OCI-LY7 (cell line): ENCODE data around the gene IGF1R. TPM values are rescaled to one million over a fixed set of nuclear protein-coding genes. Genes with fewer than 3 reads are reported as not detected.

ENCODE experiments used
- BruUV-seq: library from RNA; stranded (reverse); fragments of 400-500 nt; replicated peaks from 2 replicates; lab custom pipeline; 2021; lab: Mats Ljungman, UMichigan
- CTCF ChIA-PET: fragments of 300-600 bp; sonication (Branson Sonifier 250); formaldehyde crosslinking; loops from one replicate; lab custom pipeline; 2022; ENCODE audit warnings: antibody characterized with exemption; ENCODE audit not compliant: unreplicated experiment; lab: Charles Lee
- POLR2A ChIA-PET: fragments of 300-600 bp; sonication (Branson Sonifier 250); formaldehyde crosslinking; loops from one replicate; lab custom pipeline; 2022; ENCODE audit warnings: antibody characterized with exemption; lab: Charles Lee
- DNase-seq: peaks from one replicate; pipeline ENCODE4 v3.0.0-alpha.2; 2015; ENCODE audit warnings: low spot score
- H2AFZ ChIP-seq: fragments of 200-600 bp; sonication (generic), shearing (Covaris generic); 2 replicates; pipeline ENCODE4 v1.6.1; 2014; ENCODE audit warnings: mild to moderate bottlenecking, antibody characterized with exemption, low read length, moderate library complexity
- H3K27ac ChIP-seq: fragments of 200-600 bp; sonication (generic); 2 replicates; pipeline ENCODE4 v1.5.1; 2014; ENCODE audit warnings: mixed run types, low read depth, mild to moderate bottlenecking, moderate library complexity, low read length, inconsistent platforms; ENCODE audit not compliant: poor library complexity, severe bottlenecking
- H3K36me3 ChIP-seq: fragments of 200-600 bp; sonication (generic); 2 replicates; pipeline ENCODE4 v1.6.1; 2014; ENCODE audit warnings: mild to moderate bottlenecking, antibody characterized with exemption, low read length, moderate library complexity, mixed read lengths; ENCODE audit not compliant: insufficient read depth
- H3K4me1 ChIP-seq: fragments of 200-600 bp; sonication (generic); 2 replicates; pipeline ENCODE4 v1.5.1; 2014; ENCODE audit warnings: mild to moderate bottlenecking, low read length; ENCODE audit not compliant: insufficient read depth, poor library complexity, severe bottlenecking
- H3K4me2 ChIP-seq: fragments of 200-600 bp; sonication (generic); 2 replicates; pipeline ENCODE4 v1.6.1; 2014; ENCODE audit warnings: mild to moderate bottlenecking, low read length
- H3K4me3 ChIP-seq: fragments of 200-600 bp; sonication (generic); 2 replicates; pipeline ENCODE4 v1.5.1; 2014; ENCODE audit warnings: mild to moderate bottlenecking, low read depth, low read length; ENCODE audit not compliant: poor library complexity, severe bottlenecking
- H3K79me2 ChIP-seq: fragments of 200-600 bp; sonication (generic); 2 replicates; pipeline ENCODE4 v1.6.1; 2016; ENCODE audit warnings: low read depth, mild to moderate bottlenecking, low read length, moderate library complexity, mixed read lengths; ENCODE audit not compliant: insufficient read depth
- H3K9me2 ChIP-seq: fragments of 200-600 bp; sonication (generic); 2 replicates; pipeline ENCODE4 v1.6.1; 2016; ENCODE audit warnings: mild to moderate bottlenecking, low read length, mixed read lengths; ENCODE audit not compliant: insufficient read depth
- H3K9me3 ChIP-seq: fragments of 200-600 bp; sonication (generic); 2 replicates; pipeline ENCODE4 v1.6.1; 2014; ENCODE audit warnings: mild to moderate bottlenecking, mixed run types, low read length, mixed read lengths
- H4K20me1 ChIP-seq: fragments of 200-600 bp; sonication (generic); 2 replicates; pipeline ENCODE4 v1.6.1; 2014; ENCODE audit warnings: mild to moderate bottlenecking, antibody characterized with exemption, low read length, moderate library complexity, mixed read lengths; ENCODE audit not compliant: insufficient read depth
- EZH2phosphoT487 ChIP-seq: fragments of 200-600 bp; sonication (generic); IDR thresholded peaks from 2 replicates; pipeline ENCODE4 v1.6.1; 2018; ENCODE audit warnings: low read depth, borderline replicate concordance, mild to moderate bottlenecking, mixed run types, antibody characterized with exemption, low read length, moderate library complexity, mixed read lengths
- intact Hi-C: fragments of 100-400 bp; cut with micrococcal nuclease; formaldehyde crosslinking; loops from one replicate; pipeline ENCODE4 v1.10.0; 2022; ENCODE audit not compliant: unreplicated experiment
- total RNA-seq, 2 experiments: library from RNA; depleted of rRNA in 1 of 2; stranded (reverse); fragments of >200 nt in 1 of 2; shearing (Covaris generic) in 1 of 2; gene quantifications; 2 replicates each; pipeline ENCODE4 v1.2.3, GENCODE V29; 2014 to 2022
- TF ChIP-seq, protein P1 (sequence below): fragments of 200-600 bp; sonication (generic); conservative IDR thresholded peaks from 2 replicates; pipeline ENCODE4 v1.5.1; 2014; ENCODE audit warnings: mild to moderate bottlenecking, antibody characterized with exemption, low read length, moderate library complexity, mixed read lengths

Gene IGF1R
- total RNA-seq, 2 experiments from 2014 or later, result 26.5 to 29.1 TPM

GRCh38 chr15:98767692-98768091 is 119.4 kb downstream of the IGF1R start:
- Histone ChIP-seq H3K9me2 (no peaks in the 10 kb centered on the region), H3K4me2 (no peak overlapping the region), H3K9me3 (no peaks in the 10 kb centered on the region), H3K4me1 (no peaks in the 10 kb centered on the region), H4K20me1 (0 out of 2 replicates have a peak, but pooled peaks cover 8% of the 10 kb centered on the region), H2AFZ (no peak overlapping the region), H3K4me3 (no peak overlapping the region), H3K79me2 (no peaks in the 10 kb centered on the region), H3K27ac (no peak overlapping the region), H3K36me3 (no peaks in the 10 kb centered on the region)
- no TSS peak for BruUV-seq
- DNase-seq, result no peak
- ChIA-PET CTCF (no interaction called here), POLR2A (interaction anchor here (0.7 kb wide), 1 partner anchor 11 kb away, joined by 3 read pairs; no protein-coding TSS in a partner anchor)
- TF ChIP-seq EZH2phosphoT487, result no peak
- TF ChIP-seq, protein P1, sequence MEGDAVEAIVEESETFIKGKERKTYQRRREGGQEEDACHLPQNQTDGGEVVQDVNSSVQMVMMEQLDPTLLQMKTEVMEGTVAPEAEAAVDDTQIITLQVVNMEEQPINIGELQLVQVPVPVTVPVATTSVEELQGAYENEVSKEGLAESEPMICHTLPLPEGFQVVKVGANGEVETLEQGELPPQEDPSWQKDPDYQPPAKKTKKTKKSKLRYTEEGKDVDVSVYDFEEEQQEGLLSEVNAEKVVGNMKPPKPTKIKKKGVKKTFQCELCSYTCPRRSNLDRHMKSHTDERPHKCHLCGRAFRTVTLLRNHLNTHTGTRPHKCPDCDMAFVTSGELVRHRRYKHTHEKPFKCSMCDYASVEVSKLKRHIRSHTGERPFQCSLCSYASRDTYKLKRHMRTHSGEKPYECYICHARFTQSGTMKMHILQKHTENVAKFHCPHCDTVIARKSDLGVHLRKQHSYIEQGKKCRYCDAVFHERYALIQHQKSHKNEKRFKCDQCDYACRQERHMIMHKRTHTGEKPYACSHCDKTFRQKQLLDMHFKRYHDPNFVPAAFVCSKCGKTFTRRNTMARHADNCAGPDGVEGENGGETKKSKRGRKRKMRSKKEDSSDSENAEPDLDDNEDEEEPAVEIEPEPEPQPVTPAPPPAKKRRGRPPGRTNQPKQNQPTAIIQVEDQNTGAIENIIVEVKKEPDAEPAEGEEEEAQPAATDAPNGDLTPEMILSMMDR, result no peak
- intact Hi-C loops, result no loop called here

DNA sequence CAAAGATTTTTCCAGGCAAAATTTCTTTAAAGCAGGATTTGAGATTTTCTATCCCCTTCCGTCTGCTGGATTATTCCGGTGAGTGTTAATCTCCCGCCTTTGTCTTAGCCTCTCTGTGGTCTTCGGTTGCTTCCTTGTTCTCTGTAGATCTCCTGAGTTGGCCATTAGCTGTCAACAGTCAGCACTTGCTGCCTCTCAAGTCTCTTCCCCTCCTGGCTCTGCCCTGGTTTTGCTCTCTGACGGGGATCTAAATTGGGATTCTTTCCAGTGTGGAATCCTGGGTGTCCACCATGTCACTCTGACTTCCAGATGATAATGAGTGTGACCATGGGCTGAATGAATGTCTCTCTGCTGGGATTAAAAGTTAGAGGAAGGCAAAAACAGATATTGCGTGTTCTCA is 121.5 kb downstream of the IGF1R start:
- intact Hi-C loops, result loop anchor here (10.0 kb wide), 1 partner anchor 255 kb away; no protein-coding TSS in a partner anchor

DNA sequence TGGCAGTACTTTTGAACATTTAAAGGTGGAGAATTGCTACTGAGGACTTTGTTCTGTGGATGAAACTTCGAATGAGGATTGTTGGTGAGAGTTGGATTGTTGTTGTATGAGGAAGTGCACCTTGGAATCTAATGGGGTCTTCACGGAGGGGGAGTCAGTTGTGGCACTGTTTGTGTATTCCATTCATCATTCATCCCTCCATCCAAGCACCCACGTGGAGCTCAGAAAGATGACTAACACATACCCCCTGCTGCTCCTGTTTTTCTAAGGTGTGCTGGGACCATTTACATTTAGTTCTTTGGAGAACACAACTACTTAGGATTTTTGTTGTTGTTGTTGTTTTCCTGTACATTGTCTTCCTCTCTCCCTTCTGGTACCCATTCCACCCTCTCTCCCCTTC is 122.6 kb downstream of the IGF1R start:
- Histone ChIP-seq H3K36me3 (no peaks in the 10 kb centered on the region), H4K20me1 (no peaks in the 10 kb centered on the region; the same call in 1 of the 2 replicates), H3K4me1 (no peaks in the 10 kb centered on the region), H3K27ac (no peak overlapping the region), H3K4me3 (no peak overlapping the region), H3K79me2 (no peaks in the 10 kb centered on the region), H2AFZ (no peak overlapping the region), H3K9me3 (no peaks in the 10 kb centered on the region), H3K9me2 (no peaks in the 10 kb centered on the region), H3K4me2 (no peak overlapping the region)
- ChIA-PET CTCF (no interaction called here), POLR2A (interaction anchor here (0.6 kb wide), 1 partner anchor 18 kb away, joined by 3 read pairs; no protein-coding TSS in a partner anchor)
- BruUV-seq, result no TSS peak
- TF ChIP-seq EZH2phosphoT487, result no peak
- TF ChIP-seq, protein P1, result no peak
- intact Hi-C loops, result loop anchor here (10.0 kb wide), 1 partner anchor 256 kb away; no protein-coding TSS in a partner anchor
- DNase-seq, result no peak

More for the DNA sequence above, 121.5 kb downstream of the IGF1R start:
- TF ChIP-seq, protein P1, result no peak
- no peak for TF ChIP-seq EZH2phosphoT487
- no peak overlapping the region for H3K4me3 ChIP-seq
- no peaks in the 10 kb centered on the region for H3K9me2 ChIP-seq
- H2AFZ ChIP-seq, result no peak overlapping the region
- no peaks in the 10 kb centered on the region for H3K4me1 ChIP-seq
- no peaks in the 10 kb centered on the region for H3K9me3 ChIP-seq
- no TSS peak for BruUV-seq
- no peak for DNase-seq
- no peaks in the 10 kb centered on the region for H3K36me3 ChIP-seq
- H3K4me2 ChIP-seq, result no peak overlapping the region
- CTCF ChIA-PET, result no interaction called here
- no peaks in the 10 kb centered on the region for H4K20me1 ChIP-seq
- H3K79me2 ChIP-seq, result no peaks in the 10 kb centered on the region
- POLR2A ChIA-PET, result interaction anchor here (0.6 kb wide), 1 partner anchor 25 kb away, joined by 4 read pairs; no protein-coding TSS in a partner anchor
- no peak overlapping the region for H3K27ac ChIP-seq
